PC-9 (cell line): ENCODE data around the gene ASTN2. TPM values are rescaled to one million over a fixed set of nuclear protein-coding genes. Genes with fewer than 3 reads are reported as not detected.

Experiments
- BruUV-seq: library from RNA; stranded (reverse); fragments of 400-500 nt; replicated peaks from 2 replicates; lab custom pipeline; 2021; lab: Mats Ljungman, UMichigan
- CTCF ChIA-PET: fragments of 300-600 bp; sonication (Branson Sonifier 250); formaldehyde crosslinking; loops from one replicate; lab custom pipeline; 2022; ENCODE audit warnings: antibody characterized with exemption; lab: Charles Lee
- POLR2A ChIA-PET: fragments of 300-600 bp; sonication (Branson Sonifier 250); formaldehyde crosslinking; loops from one replicate; lab custom pipeline; 2022; ENCODE audit warnings: antibody characterized with exemption; ENCODE audit not compliant: unreplicated experiment; lab: Charles Lee
- DNase-seq, 2 experiments: peaks; one replicate each; pipeline versions ENCODE4 v3.0.0 to v3.0.0-alpha.2; 2015 to 2022; ENCODE audit warnings: mixed read lengths in 1 of 2
- H2AFZ ChIP-seq: fragments of 200-600 bp; sonication (generic); 2 replicates; pipeline ENCODE4 v1.8.1; 2017; ENCODE audit warnings: antibody characterized with exemption
- H3F3A ChIP-seq: fragments of 200-600 bp; sonication (generic); 2 replicates; pipeline ENCODE4 v1.8.1; 2017; ENCODE audit warnings: antibody characterized with exemption, mild to moderate bottlenecking, low read depth; ENCODE audit not compliant: insufficient read depth
- H3K27ac ChIP-seq: fragments of 200-600 bp; sonication (generic); 2 replicates; pipeline ENCODE4 v1.6.1; 2016; ENCODE audit warnings: mixed run types
- H3K27me3 ChIP-seq: fragments of 200-600 bp; sonication (generic); 2 replicates; pipeline ENCODE4 v1.6.1; 2016; ENCODE audit warnings: low read depth, mixed run types; ENCODE audit not compliant: insufficient read depth
- H3K36me3 ChIP-seq: fragments of 200-600 bp; sonication (generic); 2 replicates; pipeline ENCODE4 v1.6.1; 2016; ENCODE audit warnings: low read depth, mixed run types
- H3K4me1 ChIP-seq: fragments of 200-600 bp; sonication (generic); replicated peaks from 2 replicates; pipeline ENCODE4 v1.6.1; 2016; ENCODE audit warnings: mixed run types; ENCODE audit not compliant: insufficient read depth
- H3K4me2 ChIP-seq: fragments of 200-600 bp; sonication (generic); 2 replicates; pipeline ENCODE4 v1.6.1; 2017; ENCODE audit warnings: mixed run types
- H3K4me3 ChIP-seq: fragments of 200-600 bp; sonication (generic); 2 replicates; pipeline ENCODE4 v1.6.1; 2016; ENCODE audit warnings: mixed run types
- H3K79me2 ChIP-seq: fragments of 200-600 bp; sonication (generic); 2 replicates; pipeline ENCODE4 v1.6.1; 2017; ENCODE audit warnings: low read depth, mixed run types
- H3K9me2 ChIP-seq: fragments of 200-600 bp; sonication (generic); 2 replicates; pipeline ENCODE4 v1.8.1; 2017; ENCODE audit warnings: mild to moderate bottlenecking; ENCODE audit not compliant: insufficient read depth
- H3K9me3 ChIP-seq: fragments of 200-600 bp; sonication (generic); 2 replicates; pipeline ENCODE4 v1.8.1; 2016; ENCODE audit warnings: low read depth; ENCODE audit not compliant: insufficient read depth
- H4K20me1 ChIP-seq: fragments of 200-600 bp; sonication (generic); 2 replicates; pipeline ENCODE4 v1.8.1; 2017; ENCODE audit not compliant: insufficient read depth
- EZH2 ChIP-seq: fragments of 200-600 bp; sonication (generic); IDR thresholded peaks from 2 replicates; pipeline ENCODE4 v1.8.0; 2017; ENCODE audit warnings: antibody characterized with exemption, low read depth
- intact Hi-C: fragments of 100-400 bp; cut with micrococcal nuclease; formaldehyde crosslinking; loops from one replicate; pipeline ENCODE4 v1.10.0; 2022; ENCODE audit not compliant: unreplicated experiment
- total RNA-seq: library from RNA; stranded (reverse); gene quantifications from 2 replicates; pipeline ENCODE4 v1.2.3, GENCODE V29; 2021
- TF ChIP-seq, protein P1 (sequence below): fragments of 200-600 bp; sonication (generic); conservative IDR thresholded peaks from 2 replicates; pipeline ENCODE4 v1.6.1; 2017; ENCODE audit warnings: mixed run types, antibody characterized with exemption, mild to moderate bottlenecking, moderate library complexity

ASTN2 gene
- total RNA-seq, 1 experiment from 2014 or later = 6.2 TPM

DNA sequence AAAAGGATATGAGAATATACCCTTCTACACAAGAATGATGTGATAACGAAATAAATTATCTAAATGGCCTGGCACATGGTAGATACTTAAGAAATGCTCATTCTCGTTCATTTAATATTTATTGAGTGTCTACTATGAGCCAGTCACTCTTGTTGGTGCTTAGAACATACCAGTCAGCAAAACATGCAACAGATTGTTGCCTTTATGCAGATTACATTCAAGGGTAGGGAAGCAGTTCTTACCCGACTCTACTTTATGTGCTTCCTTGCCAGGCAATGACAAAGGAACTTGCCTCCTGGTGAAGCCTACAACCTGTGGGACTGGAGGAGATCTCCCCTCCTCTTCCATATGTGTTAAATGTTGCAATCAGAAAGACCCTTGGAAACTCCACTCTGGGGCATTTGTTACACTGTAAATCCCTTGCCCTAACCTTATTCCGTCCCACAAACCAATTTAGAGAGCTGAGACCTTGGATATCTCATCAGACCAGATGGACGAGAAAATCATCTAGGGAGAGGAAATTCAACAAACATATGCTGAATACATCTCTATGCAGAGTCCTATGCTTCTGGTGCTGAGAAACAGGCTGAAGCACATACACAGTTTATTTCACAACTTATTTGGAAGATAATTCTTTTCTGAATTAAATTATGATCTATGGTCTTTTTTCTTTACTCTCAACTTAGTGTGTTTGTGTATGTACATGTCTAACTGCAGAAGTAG, 855.9 kb downstream of the ASTN2 start:
- ChIA-PET CTCF (no interaction called here), POLR2A (no interaction called here)
- TF ChIP-seq EZH2 = no peak
- TF ChIP-seq, protein P1, sequence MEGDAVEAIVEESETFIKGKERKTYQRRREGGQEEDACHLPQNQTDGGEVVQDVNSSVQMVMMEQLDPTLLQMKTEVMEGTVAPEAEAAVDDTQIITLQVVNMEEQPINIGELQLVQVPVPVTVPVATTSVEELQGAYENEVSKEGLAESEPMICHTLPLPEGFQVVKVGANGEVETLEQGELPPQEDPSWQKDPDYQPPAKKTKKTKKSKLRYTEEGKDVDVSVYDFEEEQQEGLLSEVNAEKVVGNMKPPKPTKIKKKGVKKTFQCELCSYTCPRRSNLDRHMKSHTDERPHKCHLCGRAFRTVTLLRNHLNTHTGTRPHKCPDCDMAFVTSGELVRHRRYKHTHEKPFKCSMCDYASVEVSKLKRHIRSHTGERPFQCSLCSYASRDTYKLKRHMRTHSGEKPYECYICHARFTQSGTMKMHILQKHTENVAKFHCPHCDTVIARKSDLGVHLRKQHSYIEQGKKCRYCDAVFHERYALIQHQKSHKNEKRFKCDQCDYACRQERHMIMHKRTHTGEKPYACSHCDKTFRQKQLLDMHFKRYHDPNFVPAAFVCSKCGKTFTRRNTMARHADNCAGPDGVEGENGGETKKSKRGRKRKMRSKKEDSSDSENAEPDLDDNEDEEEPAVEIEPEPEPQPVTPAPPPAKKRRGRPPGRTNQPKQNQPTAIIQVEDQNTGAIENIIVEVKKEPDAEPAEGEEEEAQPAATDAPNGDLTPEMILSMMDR = no peak
- no peak for DNase-seq
- H3K4me1 ChIP-seq = no peaks in the 10 kb centered on the region
- no peaks in the 10 kb centered on the region for H4K20me1 ChIP-seq
- no peaks in the 10 kb centered on the region for H3F3A ChIP-seq
- H3K4me3 ChIP-seq = no peak overlapping the region
- no peaks in the 10 kb centered on the region for H3K9me3 ChIP-seq
- H3K9me2 ChIP-seq = no peaks in the 10 kb centered on the region
- no peak overlapping the region for H2AFZ ChIP-seq
- H3K36me3 ChIP-seq = no peaks in the 10 kb centered on the region
- H3K4me2 ChIP-seq = no peak overlapping the region
- no peak overlapping the region for H3K27ac ChIP-seq
- intact Hi-C loops = no loop called here
- H3K27me3 ChIP-seq = no peaks in the 10 kb centered on the region
- no peaks in the 10 kb centered on the region for H3K79me2 ChIP-seq
- no TSS peak for BruUV-seq

DNA sequence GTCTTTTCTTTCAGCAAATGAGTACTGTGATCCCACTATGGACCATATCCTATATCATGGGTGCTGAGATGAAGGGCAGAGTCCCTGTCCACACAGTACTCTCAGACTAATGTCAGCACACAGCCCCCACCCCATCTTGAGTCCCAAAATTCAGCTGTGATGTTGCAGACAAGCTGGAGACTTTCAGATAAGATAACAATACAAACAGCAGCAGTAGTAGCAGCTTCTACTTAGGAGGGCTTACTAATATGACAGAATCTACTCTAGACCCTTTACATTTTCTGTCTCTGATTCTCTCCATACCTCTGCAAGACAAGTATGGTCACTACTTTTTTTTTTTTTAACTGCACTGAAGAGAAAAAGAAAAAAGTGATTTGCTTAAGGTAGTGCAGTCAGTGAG, 856.8 kb downstream of the ASTN2 start:
- POLR2A ChIA-PET = no interaction called here
- no peak for TF ChIP-seq EZH2
- TF ChIP-seq, protein P1 = no peak

DNA sequence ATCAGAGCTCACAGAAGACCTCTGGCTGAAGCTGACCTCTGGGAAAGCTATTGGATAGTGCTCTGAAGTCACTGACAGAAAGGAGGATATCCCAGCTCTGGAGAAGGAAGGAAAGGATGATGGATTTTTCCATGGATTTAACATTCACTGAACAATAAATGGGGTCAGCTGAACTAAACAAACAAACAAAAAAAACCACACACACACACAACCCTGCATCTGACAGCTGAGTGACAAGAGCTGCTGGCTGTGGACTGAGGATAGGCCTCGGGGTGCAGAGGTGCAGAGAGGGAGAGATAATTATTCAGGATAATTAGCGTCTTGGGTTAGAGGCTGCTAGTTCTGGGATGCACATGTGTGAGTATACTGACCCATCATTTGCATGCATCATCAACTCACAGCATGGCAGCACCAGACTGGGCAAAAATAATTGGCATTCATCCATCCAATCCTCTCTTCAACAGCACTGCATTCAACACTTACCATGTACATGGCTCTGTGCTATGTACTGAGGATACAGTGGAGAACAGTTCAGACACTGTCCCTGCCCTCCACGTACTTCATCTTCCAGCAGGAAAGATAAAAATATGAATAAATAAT, 859.2 kb downstream of the ASTN2 start:
- BruUV-seq = no TSS peak
- CTCF ChIA-PET = no interaction called here
- H3K27ac ChIP-seq = no peak overlapping the region
- no peak overlapping the region for H3K4me2 ChIP-seq
- no peak overlapping the region for H2AFZ ChIP-seq
- H3K4me1 ChIP-seq = peaks cover 10% of the 10 kb centered on the region
- H4K20me1 ChIP-seq = no peaks in the 10 kb centered on the region
- no peaks in the 10 kb centered on the region for H3K9me2 ChIP-seq
- no peak for TF ChIP-seq EZH2
- intact Hi-C loops = no loop called here
- H3K79me2 ChIP-seq = no peaks in the 10 kb centered on the region
- POLR2A ChIA-PET = no interaction called here
- DNase-seq = no peak
- H3K36me3 ChIP-seq = no peaks in the 10 kb centered on the region
- H3K9me3 ChIP-seq = no peaks in the 10 kb centered on the region
- no peak overlapping the region for H3K4me3 ChIP-seq
- H3K27me3 ChIP-seq = no peaks in the 10 kb centered on the region
- H3F3A ChIP-seq = no peaks in the 10 kb centered on the region

More for the DNA sequence above, 856.8 kb downstream of the ASTN2 start:
- Histone ChIP-seq H4K20me1 (no peaks in the 10 kb centered on the region), H3K79me2 (no peaks in the 10 kb centered on the region), H3K9me2 (no peaks in the 10 kb centered on the region), H3K4me3 (no peak overlapping the region), H3F3A (no peaks in the 10 kb centered on the region), H3K27ac (no peak overlapping the region), H3K4me1 (no peaks in the 10 kb centered on the region), H3K36me3 (no peaks in the 10 kb centered on the region), H2AFZ (no peak overlapping the region), H3K4me2 (no peak overlapping the region), H3K9me3 (no peaks in the 10 kb centered on the region), H3K27me3 (no peaks in the 10 kb centered on the region)
- CTCF ChIA-PET = interaction anchor here (0.6 kb wide), 1 partner anchor 137 kb away, joined by 3 read pairs; no protein-coding TSS in a partner anchor
- no TSS peak for BruUV-seq
- no peak for DNase-seq
- intact Hi-C loops = no loop called here
